Breast epithelium (tissue), 4 donors: ENCODE data around the gene ENO3. TPM values are rescaled to one million over a fixed set of nuclear protein-coding genes. Genes with fewer than 3 reads are reported as not detected.
A peak's percentile ranks its signal among the peaks of the same experiment; 100 is the strongest.

Experiments
- DNase-seq, 2 donors: peaks; one replicate each; pipeline ENCODE4 v3.0.0-alpha.2; 2019; ENCODE audit warnings: low spot score in 2 of 2
- H3K27ac ChIP-seq, 2 donors: fragments of 200-600 bp; sonication (generic) in 1 of 2; one replicate each; pipeline ENCODE4 v1.5.1; 2016 to 2019; ENCODE audit warnings: mild to moderate bottlenecking in 1 of 2
- H3K27me3 ChIP-seq, 2 donors: fragments of 200-600 bp; sonication (generic) in 1 of 2; one replicate each; pipeline versions ENCODE4 v1.5.1 to v1.6.0; 2017 to 2019; ENCODE audit warnings: control low read depth in 1 of 2, mild to moderate bottlenecking in 1 of 2
- H3K36me3 ChIP-seq: fragments of 200-600 bp; one replicate; pipeline ENCODE4 v1.5.1; 2019
- H3K4me1 ChIP-seq, 2 donors: fragments of 200-600 bp; sonication (generic); one replicate each; pipeline ENCODE4 v1.5.1; 2016 to 2019; ENCODE audit warnings: control low read depth in 1 of 2
- H3K4me3 ChIP-seq, 3 donors: fragments of 200-600 bp; sonication (generic); 1 replicate in 2 of 3; 2 replicates in 1 of 3; pipeline ENCODE4 v1.5.1; 2016 to 2019; ENCODE audit warnings: mild to moderate bottlenecking in 3 of 3, moderate library complexity in 2 of 3
- H3K9me3 ChIP-seq, 2 donors: fragments of 200-600 bp; sonication (generic) in 1 of 2; one replicate each; pipeline ENCODE4 v1.5.1; 2016 to 2019; ENCODE audit warnings: control low read depth in 1 of 2
- POLR2A ChIP-seq: fragments of 450-650 bp; IDR thresholded peaks from one replicate; pipeline ENCODE4 v1.6.1; 2016; ENCODE audit warnings: antibody characterized with exemption, mild to moderate bottlenecking, moderate library complexity
- POLR2AphosphoS5 ChIP-seq, 3 donors: sonication (generic); formaldehyde crosslinking; IDR thresholded peaks; one replicate each; pipeline ENCODE4 v1.6.1; 2017; ENCODE audit warnings: antibody characterized with exemption in 3 of 3
- intact Hi-C: fragments of 100-400 bp; cut with DNase I; formaldehyde crosslinking; loops from one replicate; pipeline ENCODE4 v1.15.1; 2023; ENCODE audit warnings: low total_unique reads
- total RNA-seq, 3 donors: library from RNA; depleted of rRNA; stranded (reverse); fragments of >200 nt; gene quantifications; one replicate each; pipeline ENCODE4 v1.1.0, GENCODE V29; 2016
- TF ChIP-seq, protein P1 (sequence below), 3 donors: fragments of 450-650 bp; IDR thresholded peaks; one replicate each; pipeline ENCODE4 v1.5.1; 2016 to 2017; ENCODE audit warnings: antibody characterized with exemption in 3 of 3, mild to moderate bottlenecking in 3 of 3, moderate library complexity in 3 of 3

Gene ENO3
- total RNA-seq, 3 donors from 2014 or later = 1.6 to 4.6 (median 3.1) TPM

DNA sequence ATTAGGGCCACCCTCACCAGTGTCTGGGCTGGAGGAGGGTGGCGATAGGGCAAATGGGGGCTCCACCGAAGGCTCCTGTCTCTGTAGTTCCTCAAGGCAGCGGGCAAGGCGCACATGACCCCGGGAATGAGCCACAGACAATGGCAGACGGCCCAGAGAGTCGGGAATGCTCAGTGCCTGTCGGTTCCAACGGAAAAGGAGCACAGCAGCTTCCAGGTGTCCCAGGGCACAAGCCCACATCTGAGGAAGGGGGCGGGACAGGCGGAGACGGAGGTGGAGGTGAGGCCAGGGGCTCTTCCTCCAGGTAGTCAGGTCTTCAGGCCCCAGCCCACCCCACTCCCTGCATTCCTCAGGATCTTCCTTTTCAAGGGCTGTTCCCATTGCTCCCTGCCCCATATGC is 21.8 kb downstream of the ENO3 start:
- DNase-seq = no peak
- Histone ChIP-seq H3K9me3 (no peaks in the 10 kb centered on the region), H3K27me3 (no peaks in the 10 kb centered on the region), H3K36me3 (peaks cover 4% of the 10 kb centered on the region), H3K4me3 (no peak overlapping the region), H3K27ac (peak overlapping the region; percentile 73 to 89), H3K4me1 (peaks cover 0 to 8% of the 10 kb centered on the region in 2 donors)
- intact Hi-C loops = no loop called here
- TF ChIP-seq POLR2AphosphoS5 (IDR thresholded peaks at IDR 0.05) (no peak), POLR2A (no peak)
- TF ChIP-seq, protein P1, sequence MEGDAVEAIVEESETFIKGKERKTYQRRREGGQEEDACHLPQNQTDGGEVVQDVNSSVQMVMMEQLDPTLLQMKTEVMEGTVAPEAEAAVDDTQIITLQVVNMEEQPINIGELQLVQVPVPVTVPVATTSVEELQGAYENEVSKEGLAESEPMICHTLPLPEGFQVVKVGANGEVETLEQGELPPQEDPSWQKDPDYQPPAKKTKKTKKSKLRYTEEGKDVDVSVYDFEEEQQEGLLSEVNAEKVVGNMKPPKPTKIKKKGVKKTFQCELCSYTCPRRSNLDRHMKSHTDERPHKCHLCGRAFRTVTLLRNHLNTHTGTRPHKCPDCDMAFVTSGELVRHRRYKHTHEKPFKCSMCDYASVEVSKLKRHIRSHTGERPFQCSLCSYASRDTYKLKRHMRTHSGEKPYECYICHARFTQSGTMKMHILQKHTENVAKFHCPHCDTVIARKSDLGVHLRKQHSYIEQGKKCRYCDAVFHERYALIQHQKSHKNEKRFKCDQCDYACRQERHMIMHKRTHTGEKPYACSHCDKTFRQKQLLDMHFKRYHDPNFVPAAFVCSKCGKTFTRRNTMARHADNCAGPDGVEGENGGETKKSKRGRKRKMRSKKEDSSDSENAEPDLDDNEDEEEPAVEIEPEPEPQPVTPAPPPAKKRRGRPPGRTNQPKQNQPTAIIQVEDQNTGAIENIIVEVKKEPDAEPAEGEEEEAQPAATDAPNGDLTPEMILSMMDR (IDR thresholded peaks at IDR 0.05) = no peak

- Histone ChIP-seq H3K4me1 (peaks cover 0 to 2% of the 10 kb centered on the region in 2 donors), H3K9me3 (no peaks in the 10 kb centered on the region), H3K27ac (peak overlapping the region in 1 of 2 donors; percentile 89), H3K4me3 (no peak overlapping the region), H3K27me3 (no peaks in the 10 kb centered on the region), H3K36me3 (peaks cover 4% of the 10 kb centered on the region)
- TF ChIP-seq, protein P1 (IDR thresholded peaks at IDR 0.05) = no peak
- TF ChIP-seq POLR2A = no peak
- no peak for TF ChIP-seq POLR2AphosphoS5 (IDR thresholded peaks at IDR 0.05)
- intact Hi-C loops = no loop called here
- no peak for DNase-seq
Observed at GRCh38 chr17:4973256-4974114, 22.6 kb downstream of the ENO3 start.

- no peak for DNase-seq
- intact Hi-C loops = no loop called here
- no peaks in the 10 kb centered on the region for H3K4me1 ChIP-seq
- no peaks in the 10 kb centered on the region for H3K9me3 ChIP-seq
- H3K4me3 ChIP-seq = no peak overlapping the region
- peaks cover 4% of the 10 kb centered on the region for H3K36me3 ChIP-seq
- TF ChIP-seq POLR2AphosphoS5 (IDR thresholded peaks at IDR 0.05) (no peak), POLR2A (no peak)
- TF ChIP-seq, protein P1 (IDR thresholded peaks at IDR 0.05) = no peak
- H3K27me3 ChIP-seq = no peaks in the 10 kb centered on the region
- H3K27ac ChIP-seq = no peak overlapping the region
Observed at GRCh38 chr17:4974115-4974670, 23.3 kb downstream of the ENO3 start.

GRCh38 chr17:4978726-4979125 is 27.8 kb downstream of the ENO3 start:
- H3K27ac ChIP-seq = no peak overlapping the region
- no peaks in the 10 kb centered on the region for H3K27me3 ChIP-seq
- DNase-seq = no peak
- TF ChIP-seq POLR2AphosphoS5 (IDR thresholded peaks at IDR 0.05) = no peak
- TF ChIP-seq, protein P1 (IDR thresholded peaks at IDR 0.05) = no peak
- TF ChIP-seq POLR2A = no peak
- H3K4me1 ChIP-seq = no peaks in the 10 kb centered on the region
- H3K9me3 ChIP-seq = no peaks in the 10 kb centered on the region
- H3K36me3 ChIP-seq = peaks cover 4% of the 10 kb centered on the region
- no peak overlapping the region for H3K4me3 ChIP-seq
- intact Hi-C loops = no loop called here

DNA sequence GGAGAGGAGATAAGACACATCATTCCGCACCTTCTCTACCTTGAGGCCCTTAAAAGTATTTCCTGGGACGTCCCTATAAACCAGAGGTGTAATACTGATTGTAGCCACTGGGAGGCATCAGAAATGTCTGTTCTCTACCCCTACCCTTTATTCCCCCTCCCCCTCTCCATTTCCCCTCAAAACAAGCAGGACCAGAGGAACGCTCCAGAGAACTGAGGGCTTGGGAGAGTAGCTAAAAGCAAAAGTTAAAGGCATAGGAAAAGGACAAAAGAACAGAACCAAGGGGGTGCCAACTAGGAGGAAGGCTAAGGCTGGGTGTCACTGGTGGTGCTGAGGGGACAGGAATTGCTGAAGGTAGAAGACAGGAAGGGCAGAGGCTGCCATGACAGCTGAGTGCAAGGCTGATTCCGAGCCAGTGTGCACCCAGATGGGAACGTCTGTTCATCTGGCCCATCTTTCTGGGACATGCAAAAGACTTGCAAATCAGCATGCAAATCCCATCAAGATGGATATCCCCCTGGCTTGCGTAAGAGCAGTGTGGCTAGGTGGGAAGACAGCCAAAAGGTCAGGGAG is 29.8 kb downstream of the ENO3 start:
- Histone ChIP-seq H3K4me1 (no peaks in the 10 kb centered on the region), H3K4me3 (no peak overlapping the region), H3K27ac (no peak overlapping the region), H3K36me3 (peaks cover 4% of the 10 kb centered on the region), H3K27me3 (no peaks in the 10 kb centered on the region), H3K9me3 (no peaks in the 10 kb centered on the region)
- no peak for DNase-seq
- no peak for TF ChIP-seq POLR2A
- TF ChIP-seq, protein P1 (IDR thresholded peaks at IDR 0.05) = peak; percentile 79 to 83 (median 81)
- intact Hi-C loops = loop anchor here (10.0 kb wide), 1 partner anchor 76 kb away; the partner anchor contains the start of gene CHRNE
